LHCN-M2 (cell line): ENCODE results near the gene DDX1. TPM values are rescaled to one million over a fixed set of nuclear protein-coding genes. Genes with fewer than 3 reads are reported as not detected.

ENCODE experiments used
- DNase-seq: peaks from one replicate; pipeline ENCODE4 v3.0.0-alpha.2; 2012; ENCODE audit warnings: low read depth
- total RNA-seq: library from RNA; depleted of rRNA; stranded (reverse); fragments of >200 nt; gene quantifications from 2 replicates; pipeline ENCODE4 v1.2.3, GENCODE V29; 2014

DDX1 gene
- total RNA-seq, 1 experiment from 2014 or later, result 78.4 TPM

GRCh38 chr2:15645300-15645699 lies 53.6 kb downstream of the DDX1 start:
- no peak for DNase-seq

GRCh38 chr2:15645720-15646385 lies 54.2 kb downstream of the DDX1 start:
- no peak for DNase-seq

GRCh38 chr2:15646661-15647060 lies 55.0 kb downstream of the DDX1 start:
- DNase-seq, result no peak

DNA sequence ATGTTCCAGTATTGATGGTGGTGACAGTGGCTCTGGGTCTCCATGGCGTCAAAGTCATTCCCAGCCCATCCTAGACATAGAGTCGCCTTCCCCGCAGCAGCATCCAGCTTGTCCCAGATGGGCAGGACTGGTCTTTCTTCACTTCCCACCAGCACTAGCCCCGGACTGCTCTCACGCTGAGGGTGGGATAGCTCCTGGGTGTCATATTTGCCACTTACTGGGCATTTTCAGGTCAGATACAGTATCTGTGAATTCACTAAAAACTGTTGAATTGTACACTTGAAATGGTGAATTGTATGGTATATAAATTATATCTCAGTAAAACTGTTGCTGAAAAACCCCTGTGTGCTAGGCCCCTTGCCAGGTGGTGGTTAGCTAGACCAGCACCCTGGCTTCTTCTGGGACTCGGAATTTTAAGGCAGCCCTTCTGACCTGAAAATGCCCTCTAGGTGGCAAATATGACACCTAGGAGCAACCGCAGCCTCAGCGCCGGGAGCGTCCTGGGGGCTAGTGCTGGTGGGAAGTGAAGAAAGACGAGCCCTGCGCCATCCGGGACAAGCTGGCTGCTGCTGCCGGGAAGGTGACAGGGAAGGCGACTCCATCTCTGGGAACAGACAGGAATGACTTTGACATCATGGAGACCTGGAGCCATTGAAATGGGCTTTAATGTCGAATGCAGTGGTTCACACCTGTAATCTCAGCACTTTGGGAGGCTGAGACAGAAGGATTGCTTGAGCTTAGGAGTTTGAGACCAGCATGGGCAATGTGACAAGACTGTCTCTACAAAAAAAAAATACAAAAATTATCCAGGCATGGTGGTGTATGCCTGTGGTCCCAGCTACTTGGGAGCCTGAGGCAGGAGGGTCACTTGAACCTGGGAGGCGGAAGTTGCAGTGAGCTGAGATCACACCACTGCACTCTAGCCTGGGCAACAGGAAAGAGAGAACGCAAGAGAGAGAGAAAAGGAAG lies 56.2 kb downstream of the DDX1 start:
- no peak for DNase-seq

DNA sequence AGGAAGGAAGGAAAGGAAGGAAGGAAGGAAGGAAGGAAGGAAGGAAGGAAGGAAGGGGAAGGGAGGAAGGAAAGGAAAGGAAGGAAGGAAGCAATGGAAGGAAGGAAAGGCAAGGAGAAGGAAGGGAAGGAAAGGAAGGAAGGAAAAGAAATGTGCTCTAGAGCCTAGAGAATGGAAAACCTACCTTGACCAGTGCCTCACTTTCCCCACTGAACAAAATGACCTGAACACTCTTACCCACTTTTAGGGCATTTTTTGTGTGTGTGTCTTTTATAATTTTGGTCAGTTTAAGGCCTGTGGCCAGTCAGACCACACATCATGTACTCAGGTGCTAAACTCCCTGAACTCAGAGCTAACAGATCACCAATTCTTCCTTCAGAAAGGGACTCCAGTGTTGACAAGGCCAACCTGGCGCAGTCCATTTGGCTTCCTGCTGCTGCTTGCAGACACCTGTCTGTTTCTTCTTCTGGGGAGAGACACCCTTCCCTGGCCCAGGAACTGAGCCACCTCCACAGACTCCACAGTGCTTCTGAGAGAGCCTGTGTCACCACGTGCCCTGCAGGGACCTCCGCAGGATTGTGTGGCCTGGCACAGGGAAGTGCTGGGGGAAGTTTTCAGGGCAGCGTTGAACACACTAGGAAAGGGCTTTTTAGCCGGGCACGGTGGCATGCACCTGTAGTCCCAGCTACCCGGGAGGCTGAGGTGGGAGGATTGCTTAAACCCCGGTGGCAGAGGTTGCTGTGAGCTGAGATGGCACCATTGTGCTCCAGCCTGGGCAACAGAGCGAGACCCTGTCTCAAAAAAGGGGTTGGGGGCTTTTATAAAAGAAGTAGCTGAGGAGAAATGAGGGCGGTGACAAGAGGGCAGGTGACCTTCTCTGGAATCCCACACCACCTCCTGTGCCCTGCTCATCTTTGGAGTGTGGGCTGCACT lies 57.2 kb downstream of the DDX1 start:
- no peak for DNase-seq

- no peak for DNase-seq
Observed at GRCh38 chr2:15649561-15650255, 58.0 kb downstream of the DDX1 start.

DNA sequence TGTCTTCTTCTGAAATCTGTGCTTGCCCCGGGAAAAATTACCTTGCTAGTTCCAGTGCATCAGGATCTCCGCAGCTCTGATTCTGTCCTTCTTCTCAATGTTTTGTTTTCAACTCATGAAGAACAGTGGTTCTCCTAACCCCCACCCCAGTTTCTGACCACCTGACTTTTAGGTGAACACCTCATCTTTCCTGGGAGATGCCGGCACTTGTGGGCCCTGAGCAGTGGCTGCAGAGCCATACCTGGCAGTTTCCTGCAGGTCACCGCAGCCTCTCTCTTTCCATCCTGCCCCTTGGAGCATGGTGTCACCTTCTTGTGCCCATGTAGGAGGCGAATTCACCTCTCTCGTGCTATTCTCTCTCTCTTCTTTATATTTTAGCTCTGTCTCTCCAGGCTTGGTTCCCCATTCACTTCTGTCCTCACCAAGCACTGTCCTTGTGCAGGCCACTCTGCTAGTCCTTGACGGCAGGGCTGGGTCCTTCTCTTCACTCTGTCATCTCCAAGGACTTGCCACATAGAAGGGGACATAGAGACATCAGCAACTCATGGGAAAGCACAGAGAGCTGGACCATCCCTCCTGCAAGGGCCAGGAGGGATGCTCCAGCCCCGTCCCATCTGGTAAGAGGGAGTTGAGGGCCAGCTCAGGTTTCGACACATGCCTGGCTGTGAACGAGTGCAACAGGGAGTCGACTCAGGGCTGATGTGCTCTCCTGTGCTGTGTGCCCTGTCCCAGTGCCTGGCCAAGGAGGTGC lies 59.1 kb downstream of the DDX1 start:
- DNase-seq, result no peak

DNA sequence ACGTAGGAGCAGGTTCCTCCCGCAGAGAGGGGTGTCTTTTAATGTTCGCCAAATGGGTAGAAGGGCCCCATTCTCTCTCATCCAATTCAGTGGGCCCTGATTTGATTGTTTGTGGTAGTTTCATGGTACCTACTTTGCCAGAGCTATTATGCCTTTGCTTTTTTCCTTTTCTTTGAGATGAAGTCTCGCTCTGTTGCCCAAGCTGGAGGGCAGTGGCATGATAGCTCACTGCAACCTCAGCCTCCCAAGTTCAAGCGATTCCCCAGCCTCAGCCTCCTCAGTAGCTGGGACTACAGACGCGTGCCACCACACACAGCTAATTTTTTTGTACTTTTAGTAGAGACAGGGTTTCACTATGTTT lies 59.7 kb downstream of the DDX1 start:
- DNase-seq, result no peak

DNA sequence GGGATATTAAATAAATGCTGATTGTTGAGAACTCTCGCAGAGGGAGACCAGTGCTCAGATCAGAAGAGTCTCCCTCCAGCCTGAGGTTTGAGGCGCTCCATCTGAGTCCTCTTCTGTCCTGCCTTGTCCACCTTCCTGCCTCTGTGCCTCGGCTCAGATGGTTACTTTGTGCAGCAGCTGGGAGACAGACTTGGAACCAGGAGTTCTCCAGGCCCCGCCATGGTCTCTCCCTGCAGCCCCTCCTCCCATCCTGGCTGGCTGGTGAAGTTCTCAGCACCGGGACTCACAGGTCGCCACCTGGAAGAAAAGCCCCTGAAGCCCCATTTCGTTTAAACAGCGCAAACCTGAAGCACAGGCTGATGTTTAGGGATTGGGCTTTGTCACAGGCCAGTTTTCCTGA lies 60.6 kb downstream of the DDX1 start:
- no peak for DNase-seq

DNA sequence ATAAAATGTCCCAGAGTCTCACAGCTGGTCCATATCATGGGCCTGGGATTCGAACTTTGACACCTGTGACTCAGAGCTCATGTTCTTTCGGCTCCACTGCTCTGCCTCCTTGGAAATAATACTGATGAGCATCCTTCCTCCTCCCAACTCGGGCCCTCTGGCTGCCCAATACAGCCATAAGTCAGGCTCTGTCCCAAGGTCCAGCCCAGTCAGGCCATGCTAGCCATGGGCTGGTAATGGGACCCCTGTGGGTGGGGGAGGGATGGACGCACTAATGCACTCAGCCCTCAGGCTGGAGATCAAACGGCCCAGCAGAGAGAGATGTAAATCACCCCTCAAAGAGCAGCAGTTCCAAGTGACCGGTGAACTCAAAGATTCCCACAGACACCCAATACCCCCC lies 61.1 kb downstream of the DDX1 start:
- no peak for DNase-seq

DNA sequence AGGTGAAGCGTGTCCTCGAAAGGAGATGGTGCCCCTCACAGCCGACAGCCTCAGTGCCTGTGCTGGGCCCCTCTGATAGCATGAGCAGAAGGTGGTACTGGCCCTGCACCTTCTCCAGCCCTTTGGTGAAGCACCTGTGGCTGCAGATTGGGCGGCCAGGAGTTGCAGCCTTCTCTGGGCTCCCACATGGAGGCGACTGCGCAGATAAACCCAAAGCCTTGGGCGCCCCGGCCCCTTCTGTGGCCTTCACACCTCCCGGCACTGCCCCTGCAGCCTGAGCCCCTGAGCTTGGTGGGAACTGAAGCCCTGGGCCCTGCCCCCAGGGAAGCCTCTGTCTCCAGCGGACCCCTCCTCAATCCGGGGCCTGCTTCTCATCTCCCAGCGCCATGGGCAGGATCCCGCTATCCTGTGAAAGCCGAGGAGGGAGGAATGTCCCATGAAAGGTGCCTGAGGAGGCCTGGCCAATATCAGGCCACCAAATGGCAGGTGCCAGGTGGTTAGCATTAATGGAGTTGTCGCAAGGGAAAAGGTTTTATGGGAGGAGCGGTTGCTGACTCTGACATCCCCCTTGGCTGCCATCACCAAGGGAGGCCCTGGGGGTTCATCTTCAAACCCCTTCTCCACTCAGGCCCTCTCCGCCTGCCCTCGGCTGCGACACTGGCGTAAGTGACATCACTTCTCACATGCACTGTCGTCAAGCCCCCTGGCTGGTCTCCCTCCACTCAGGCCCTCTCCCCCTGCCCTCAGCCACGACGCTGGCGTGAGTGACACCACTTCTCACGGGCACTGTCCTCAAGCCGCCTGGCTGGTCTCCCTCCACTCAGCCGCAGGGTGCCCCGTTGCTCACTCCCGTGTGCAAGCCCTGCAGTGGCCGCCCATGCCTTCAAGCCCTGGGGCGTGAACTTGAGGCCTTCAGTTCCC lies 62.4 kb downstream of the DDX1 start:
- DNase-seq, result no peak

- no peak for DNase-seq
Observed at GRCh38 chr2:15654727-15655073, 63.0 kb downstream of the DDX1 start.

DNA sequence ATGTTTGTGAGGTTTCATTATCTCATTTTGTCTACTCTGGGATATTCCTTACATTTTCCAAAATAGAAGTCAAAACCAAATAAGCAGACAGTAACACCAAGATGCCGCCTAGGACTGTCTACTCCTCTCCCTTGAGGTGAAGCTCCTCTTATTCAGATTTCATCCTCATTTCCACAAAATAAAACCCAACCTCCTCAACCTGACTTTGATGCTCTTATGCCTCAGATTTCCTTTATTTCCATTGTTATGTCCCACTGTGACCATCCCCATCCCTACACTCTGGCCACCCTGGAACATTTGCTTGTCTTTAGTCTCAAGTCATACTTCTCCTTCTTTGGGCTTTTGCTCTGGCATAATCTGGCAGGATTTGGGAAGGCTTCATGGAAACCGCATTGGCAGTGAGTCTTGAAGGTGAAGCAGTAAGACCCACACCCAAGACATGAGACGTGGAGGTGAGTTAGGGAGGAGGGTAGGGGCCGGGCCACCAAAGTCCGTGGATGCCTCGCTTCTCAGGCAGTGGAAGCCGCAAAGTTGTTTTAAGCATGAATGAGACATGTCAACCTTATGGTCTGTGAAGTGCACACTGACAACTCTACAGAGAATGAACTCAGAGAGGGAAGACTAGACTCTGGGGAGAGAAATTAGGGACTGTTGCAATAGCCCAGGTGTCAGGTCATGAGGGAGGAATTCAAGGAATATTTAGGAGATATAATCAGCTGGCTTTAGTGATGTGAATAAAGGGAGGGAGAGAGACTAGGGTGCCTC lies 63.6 kb downstream of the DDX1 start:
- no peak for DNase-seq

DNA sequence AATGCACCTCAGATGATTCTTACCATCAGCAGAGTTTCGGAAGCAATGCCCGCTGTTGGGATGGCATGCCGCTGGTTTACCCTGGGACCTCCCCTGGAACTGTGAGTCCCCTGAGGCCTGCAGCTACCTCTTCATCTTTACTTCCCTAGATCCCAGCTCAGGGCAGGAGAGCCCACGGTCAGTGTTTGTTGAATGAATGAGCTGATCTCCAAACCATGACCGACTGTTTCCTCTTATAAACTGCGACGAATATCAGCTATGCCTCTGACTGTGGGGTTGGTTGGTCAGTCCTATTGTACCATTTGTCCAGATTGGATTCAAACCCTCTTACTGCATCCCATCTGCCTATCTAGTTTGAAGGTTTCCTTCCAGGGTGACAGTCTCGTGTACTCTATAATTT lies 64.4 kb downstream of the DDX1 start:
- DNase-seq, result no peak

GRCh38 chr2:15657759-15658158 lies 66.1 kb downstream of the DDX1 start:
- no peak for DNase-seq

GRCh38 chr2:15658911-15659310 lies 67.2 kb downstream of the DDX1 start:
- DNase-seq, result no peak

- DNase-seq, result no peak
Observed at GRCh38 chr2:15660491-15661294, 69.0 kb downstream of the DDX1 start.

DNA sequence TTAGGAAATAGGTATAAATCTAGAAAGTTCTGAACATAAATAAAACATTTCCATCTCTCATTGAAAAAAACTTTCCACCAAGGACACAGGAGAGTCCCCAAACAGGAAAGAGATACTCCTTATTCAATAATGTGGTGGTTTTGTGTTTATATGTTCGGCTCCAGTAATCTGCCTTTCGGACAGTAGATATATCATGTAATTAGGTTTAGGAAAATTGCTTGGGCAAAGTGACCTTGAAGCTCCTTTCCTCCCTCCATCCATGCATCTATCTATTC lies 69.6 kb downstream of the DDX1 start:
- DNase-seq, result no peak
